Colonic mucosa (tissue), 4 donors: Measurements from ENCODE around the gene FBXL16. TPM values are rescaled to one million over a fixed set of nuclear protein-coding genes. Genes with fewer than 3 reads are reported as not detected.
A peak's percentile ranks its signal among the peaks of the same experiment; 100 is the strongest.

Experiments
- DNase-seq: peaks from one replicate; pipeline ENCODE4 v3.0.0-alpha.2; 2020
- H3K27ac ChIP-seq: fragments of 200-600 bp; one replicate; pipeline ENCODE4 v1.8.0; 2021
- H3K27me3 ChIP-seq: fragments of 200-600 bp; one replicate; pipeline ENCODE4 v1.8.0; 2021
- H3K36me3 ChIP-seq: fragments of 200-600 bp; one replicate; pipeline ENCODE4 v1.8.0; 2021
- H3K4me1 ChIP-seq: fragments of 200-600 bp; one replicate; pipeline ENCODE4 v1.8.0; 2021; ENCODE audit warnings: mild to moderate bottlenecking
- H3K4me3 ChIP-seq: fragments of 200-600 bp; one replicate; pipeline ENCODE4 v1.8.0; 2021
- H3K9ac ChIP-seq, 2 donors: one replicate each; pipeline ENCODE4 v1.7.0; 2013; ENCODE audit warnings: control low read depth in 2 of 2, low read depth in 2 of 2, low read length in 2 of 2
- H3K9me3 ChIP-seq: fragments of 200-600 bp; one replicate; pipeline ENCODE4 v1.8.0; 2021
- CTCF ChIP-seq: fragments of 200-600 bp; IDR thresholded peaks from one replicate; pipeline ENCODE4 v1.8.0; 2022; ENCODE audit warnings: antibody characterized with exemption, mild to moderate bottlenecking
- intact Hi-C: fragments of 100-400 bp; cut with DNase I; formaldehyde crosslinking; loops from one replicate; pipeline ENCODE4 v1.14.1; 2022
- total RNA-seq, 2 donors: library from RNA; stranded (reverse); fragmentation: NEBNext Ultra II Directional in 1 of 2; extraction: Animal tissue kit (Norgen Biotek cat#: 25700) in 1 of 2; gene quantifications; one replicate each; pipeline ENCODE4 v1.2.1, GENCODE V29; 2021
- donor health status: healthy.
- donor health status: DM: no; HTN: no; CAD: no.
- donor health status: DM: no; HTN: no; CAD: no.

The FBXL16 gene
- total RNA-seq, 2 donors from 2014 or later, result 2.0 to 2.2 TPM

GRCh38 chr16:718389-718788, 12.8 kb upstream of the FBXL16 start:
- Histone ChIP-seq H3K27ac (no peak overlapping the region), H3K27me3 (no peaks in the 10 kb centered on the region), H3K4me1 (peaks cover 31% of the 10 kb centered on the region), H3K9ac (peak overlapping the region in 1 of 2 donors; percentile 46), H3K36me3 (no peaks in the 10 kb centered on the region), H3K4me3 (no peak overlapping the region), H3K9me3 (no peaks in the 10 kb centered on the region)
- TF ChIP-seq CTCF, result no peak
- no peak for DNase-seq
- intact Hi-C loops, result no loop called here

GRCh38 chr16:717450-718245, 12.0 kb upstream of the FBXL16 start:
- no peak overlapping the region for H3K4me3 ChIP-seq
- DNase-seq, result no peak
- H3K9ac ChIP-seq, result no peak overlapping the region
- H3K36me3 ChIP-seq, result no peaks in the 10 kb centered on the region
- TF ChIP-seq CTCF, result no peak
- no peaks in the 10 kb centered on the region for H3K27me3 ChIP-seq
- no peaks in the 10 kb centered on the region for H3K9me3 ChIP-seq
- intact Hi-C loops, result no loop called here
- peaks cover 31% of the 10 kb centered on the region for H3K4me1 ChIP-seq
- H3K27ac ChIP-seq, result no peak overlapping the region

GRCh38 chr16:716768-717325, 11.2 kb upstream of the FBXL16 start:
- Histone ChIP-seq H3K4me1 (peaks cover 31% of the 10 kb centered on the region), H3K9me3 (no peaks in the 10 kb centered on the region), H3K27ac (no peak overlapping the region), H3K4me3 (no peak overlapping the region), H3K27me3 (no peaks in the 10 kb centered on the region), H3K9ac (no peak overlapping the region), H3K36me3 (no peaks in the 10 kb centered on the region)
- no peak for TF ChIP-seq CTCF
- DNase-seq, result no peak
- intact Hi-C loops, result no loop called here

- Histone ChIP-seq H3K27ac (no peak overlapping the region), H3K9me3 (no peaks in the 10 kb centered on the region), H3K4me1 (peaks cover 31% of the 10 kb centered on the region), H3K9ac (peak overlapping the region in 1 of 2 donors; percentile 20), H3K36me3 (no peaks in the 10 kb centered on the region), H3K27me3 (peaks cover 4% of the 10 kb centered on the region), H3K4me3 (peak overlapping the region; percentile 70)
- no peak for TF ChIP-seq CTCF
- no peak for DNase-seq
- intact Hi-C loops, result no loop called here
Measured at GRCh38 chr16:716200-716568, 10.6 kb upstream of the FBXL16 start.

- H3K36me3 ChIP-seq, result no peaks in the 10 kb centered on the region
- H3K9me3 ChIP-seq, result no peaks in the 10 kb centered on the region
- TF ChIP-seq CTCF, result no peak
- intact Hi-C loops, result no loop called here
- H3K27ac ChIP-seq, result no peak overlapping the region
- H3K9ac ChIP-seq, result peak overlapping the region; percentile 19 to 51
- H3K4me1 ChIP-seq, result peaks cover 31% of the 10 kb centered on the region
- peaks cover 8% of the 10 kb centered on the region for H3K27me3 ChIP-seq
- H3K4me3 ChIP-seq, result peak overlapping the region; percentile 70
- DNase-seq, result no peak
Measured at GRCh38 chr16:715477-716199, 10.0 kb upstream of the FBXL16 start.
